ENCODE measurements around the gene CSTF3.

DNA sequence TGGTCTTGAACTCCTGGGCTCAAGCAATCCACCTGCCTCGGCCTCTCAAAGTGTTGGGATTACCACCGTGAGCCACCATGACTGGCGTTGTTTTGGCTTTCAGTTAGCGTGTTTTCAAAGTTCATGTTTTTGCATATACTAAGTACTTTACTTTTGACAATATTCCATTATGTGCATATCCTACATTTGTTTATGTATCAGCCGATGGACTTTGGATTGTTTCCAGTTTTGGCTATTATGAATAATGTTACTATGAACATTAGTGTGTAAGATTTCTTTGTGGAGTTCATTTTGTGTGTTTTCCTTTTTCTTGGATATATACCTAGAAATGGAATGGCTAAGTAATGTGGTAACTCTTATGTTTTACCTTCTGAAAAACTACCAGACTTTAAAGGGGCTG, 9.9 kb downstream of the CSTF3 start:
- TF ChIP-seq EZH2phosphoT487 (IDR thresholded peaks at IDR 0.05; ENCODE audit: insufficient read depth, low read depth) (no peak), EZH2 (IDR thresholded peaks at IDR 0.05; ENCODE audit: insufficient read depth, poor library complexity, severe bottlenecking) (no peak)

All from GM23248 (cell line).